PFSK-1 (cell line): Measurements from ENCODE around the gene GNG12.

Experiments used
- FOXP2 ChIP-seq: optimal IDR thresholded peaks from 2 replicates; pipeline ENCODE3; 2011; ENCODE audit warnings: borderline replicate concordance, control low read depth, inconsistent platforms; ENCODE audit not compliant: insufficient read depth; ENCODE audit errors: extremely low read length, extremely low read depth
- POLR2AphosphoS5 ChIP-seq: IDR thresholded peaks from 2 replicates; pipeline ENCODE4 v1.6.1; 2012; ENCODE audit warnings: low read depth, mild to moderate bottlenecking, control low read depth, low read length, moderate library complexity
- REST ChIP-seq, 2 experiments: IDR thresholded peaks; 2 replicates each; pipeline versions ENCODE4 v1.6.1 to v1.8.0; 2011 to 2012; ENCODE audit warnings: low read depth in 2 of 2, low read length in 2 of 2, control low read depth in 1 of 2, inconsistent platforms in 1 of 2, mild to moderate bottlenecking in 1 of 2, moderate library complexity in 1 of 2; ENCODE audit not compliant: insufficient read depth in 1 of 2
- SIN3A ChIP-seq: IDR thresholded peaks from 2 replicates; pipeline ENCODE4 v1.6.1; 2012; ENCODE audit warnings: mild to moderate bottlenecking, low read length, moderate library complexity, borderline replicate concordance; ENCODE audit not compliant: insufficient read depth
- TAF1 ChIP-seq: IDR thresholded peaks from 2 replicates; pipeline ENCODE4 v1.6.1; 2012; ENCODE audit warnings: low read length, control low read depth, borderline replicate concordance; ENCODE audit not compliant: insufficient read depth

GNG12 gene

DNA sequence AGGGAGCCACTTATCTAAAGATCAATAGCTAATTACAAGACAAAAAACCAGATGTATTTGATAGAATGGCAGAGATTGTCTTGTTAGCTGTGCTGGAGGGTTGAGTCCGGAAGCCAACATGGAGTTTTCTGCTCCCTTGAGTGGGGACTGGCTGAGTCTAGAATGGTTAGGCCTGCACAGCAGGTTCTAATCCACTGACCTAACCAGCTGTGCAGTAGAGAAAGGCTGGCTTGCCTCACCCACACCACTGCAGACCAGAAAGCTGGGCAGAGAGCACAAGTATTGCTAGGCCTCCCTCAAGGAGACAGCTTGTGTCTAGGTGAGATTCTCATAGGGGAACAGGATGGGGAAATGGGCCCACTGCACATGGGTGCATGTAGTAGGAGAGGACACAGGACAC is 11.7 kb upstream of the GNG12 start:
- TF ChIP-seq POLR2AphosphoS5, result no peak
- TF ChIP-seq REST (IDR thresholded peaks at IDR 0.05; ENCODE audit: insufficient read depth in 1 of 2, low read depth in 2 of 2, low read length in 2 of 2), result no peak
- TF ChIP-seq TAF1, result no peak
- TF ChIP-seq FOXP2, result no peak
- no peak for TF ChIP-seq SIN3A

DNA sequence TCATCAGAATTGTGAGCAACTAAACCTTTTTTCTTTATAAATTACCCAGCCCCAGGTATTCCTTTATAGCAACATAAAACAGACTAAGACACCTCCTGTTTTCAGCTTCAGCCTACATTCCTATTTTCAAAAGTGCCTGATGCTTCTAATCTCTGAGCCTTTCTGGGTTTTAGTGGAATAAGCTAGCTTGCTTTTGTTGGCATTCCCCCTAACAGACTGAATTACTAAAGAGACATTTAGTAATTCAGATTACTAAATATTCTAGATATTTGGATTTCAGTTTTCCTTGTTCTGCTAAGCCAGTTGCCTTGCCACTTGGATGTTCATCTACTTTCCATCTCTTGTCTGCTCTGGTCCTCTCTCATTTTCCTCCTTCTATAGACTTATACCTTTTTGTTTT is 10.5 kb upstream of the GNG12 start:
- TF ChIP-seq TAF1 (no peak), POLR2AphosphoS5 (no peak), REST (IDR thresholded peaks at IDR 0.05; ENCODE audit: insufficient read depth in 1 of 2, low read depth in 2 of 2, low read length in 2 of 2) (no peak), FOXP2 (no peak), SIN3A (no peak)

GRCh38 chr1:67843331-67843730 is 10.1 kb upstream of the GNG12 start:
- no peak for TF ChIP-seq SIN3A
- TF ChIP-seq POLR2AphosphoS5, result no peak
- no peak for TF ChIP-seq TAF1
- no peak for TF ChIP-seq REST (IDR thresholded peaks at IDR 0.05; ENCODE audit: insufficient read depth in 1 of 2, low read depth in 2 of 2, low read length in 2 of 2)
- no peak for TF ChIP-seq FOXP2

DNA sequence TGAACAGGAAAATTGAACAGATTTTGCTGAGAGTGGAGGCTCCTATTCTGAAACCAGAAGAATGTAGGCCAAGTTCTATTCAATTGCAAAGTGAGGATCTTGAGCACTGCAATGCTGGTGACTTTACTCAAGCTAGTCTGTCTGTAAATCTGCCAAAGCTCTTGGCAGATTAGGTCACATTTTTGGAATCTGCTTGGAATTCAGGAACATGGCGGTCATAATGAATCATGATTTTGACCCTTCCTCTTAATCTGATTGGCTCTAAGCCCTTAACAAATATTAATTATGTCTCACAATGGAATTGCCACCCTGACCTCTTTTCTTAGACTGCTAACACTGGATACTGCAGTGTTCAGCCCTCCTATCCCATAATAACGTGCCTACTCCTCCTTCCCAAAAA is 7.2 kb upstream of the GNG12 start:
- TF ChIP-seq TAF1 (no peak), FOXP2 (no peak), REST (IDR thresholded peaks at IDR 0.05; ENCODE audit: insufficient read depth in 1 of 2, low read depth in 2 of 2, low read length in 2 of 2) (no peak), SIN3A (no peak), POLR2AphosphoS5 (no peak)

DNA sequence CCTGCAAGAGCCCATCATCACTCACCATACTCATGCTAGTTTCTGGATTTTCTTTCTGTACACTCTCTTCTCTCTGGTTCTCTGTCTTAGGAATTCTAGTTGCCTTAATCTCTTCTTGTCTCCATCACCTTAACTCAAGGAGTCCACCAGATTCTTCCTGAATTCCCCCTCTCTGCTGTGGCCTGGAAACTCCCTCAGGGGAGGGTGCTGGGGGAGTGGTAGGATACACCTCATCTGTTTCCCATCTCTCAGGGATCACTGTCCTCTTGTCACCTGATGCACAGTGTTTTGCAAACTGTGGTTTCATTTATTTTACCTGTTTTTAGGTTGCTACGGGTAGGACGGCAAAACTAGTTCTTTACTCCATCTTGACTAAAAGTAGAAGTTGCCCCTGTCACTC is 6.6 kb upstream of the GNG12 start:
- TF ChIP-seq SIN3A, result no peak
- TF ChIP-seq REST (IDR thresholded peaks at IDR 0.05; ENCODE audit: insufficient read depth in 1 of 2, low read depth in 2 of 2, low read length in 2 of 2), result no peak
- TF ChIP-seq FOXP2, result no peak
- TF ChIP-seq POLR2AphosphoS5, result no peak
- TF ChIP-seq TAF1, result no peak
